Trophoblast cell (in vitro differentiated cells and primary cell): ENCODE measurements around the gene SSBP3.
A peak's percentile ranks its signal among the peaks of the same experiment; 100 is the strongest.

Experiments
- DNase-seq, 2 donors: peaks; one replicate each; pipeline ENCODE4 v3.0.0-alpha.2; 2016
- H2AFZ ChIP-seq: 2 replicates; pipeline ENCODE4 v1.6.1; 2013; ENCODE audit warnings: low read length, moderate library complexity, mild to moderate bottlenecking; ENCODE audit not compliant: insufficient read depth, poor library complexity
- H2AK5ac ChIP-seq: 2 replicates; pipeline ENCODE4 v1.6.1; 2013; ENCODE audit warnings: mild to moderate bottlenecking, low read length
- H2BK120ac ChIP-seq: 2 replicates; pipeline ENCODE4 v1.6.1; 2013; ENCODE audit warnings: low read length, mild to moderate bottlenecking, moderate library complexity; ENCODE audit not compliant: insufficient read depth, poor library complexity
- H2BK12ac ChIP-seq: 2 replicates; pipeline ENCODE4 v1.6.1; 2013; ENCODE audit warnings: mild to moderate bottlenecking, low read length, moderate library complexity
- H2BK5ac ChIP-seq: 2 replicates; pipeline ENCODE4 v1.6.1; 2013; ENCODE audit warnings: low read length, low read depth, moderate library complexity, mild to moderate bottlenecking; ENCODE audit not compliant: poor library complexity
- H3K14ac ChIP-seq: 2 replicates; pipeline ENCODE4 v1.6.1; 2013; ENCODE audit warnings: mild to moderate bottlenecking, low read length
- H3K18ac ChIP-seq: 2 replicates; pipeline ENCODE4 v1.6.1; 2013; ENCODE audit warnings: mild to moderate bottlenecking, low read length
- H3K23ac ChIP-seq: 2 replicates; pipeline ENCODE4 v1.6.1; 2013; ENCODE audit warnings: low read length
- H3K27ac ChIP-seq: 2 replicates; pipeline ENCODE4 v1.5.1; 2013; ENCODE audit warnings: low read depth, mild to moderate bottlenecking, inconsistent platforms, low read length, moderate library complexity
- H3K27me3 ChIP-seq: 2 replicates; pipeline ENCODE4 v1.6.1; 2013; ENCODE audit warnings: inconsistent platforms, mild to moderate bottlenecking, low read length, moderate library complexity; ENCODE audit not compliant: insufficient read depth
- H3K36me3 ChIP-seq, 2 experiments: 1 replicate in 1 of 2; 2 replicates in 1 of 2; pipeline ENCODE4 v1.6.1; 2013; ENCODE audit warnings: low read length in 2 of 2, mild to moderate bottlenecking in 2 of 2, moderate library complexity in 1 of 2; ENCODE audit not compliant: insufficient read depth in 2 of 2, control insufficient read depth in 1 of 2
- H3K4ac ChIP-seq: 2 replicates; pipeline ENCODE4 v1.6.1; 2013; ENCODE audit warnings: low read depth, mild to moderate bottlenecking, low read length, moderate library complexity
- H3K4me1 ChIP-seq, 2 experiments: 1 replicate in 1 of 2; 2 replicates in 1 of 2; pipeline ENCODE4 v1.6.1; 2013; ENCODE audit warnings: low read length in 2 of 2, mild to moderate bottlenecking in 2 of 2, moderate library complexity in 1 of 2; ENCODE audit not compliant: insufficient read depth in 2 of 2, control insufficient read depth in 1 of 2
- H3K4me2 ChIP-seq: 2 replicates; pipeline ENCODE4 v1.6.1; 2013; ENCODE audit warnings: inconsistent platforms, mild to moderate bottlenecking, low read length, moderate library complexity
- H3K4me3 ChIP-seq: 2 replicates; pipeline ENCODE4 v1.5.1; 2013; ENCODE audit warnings: mild to moderate bottlenecking, low read depth, low read length, inconsistent platforms
- H3K79me1 ChIP-seq: one replicate; pipeline ENCODE4 v1.6.1; 2013; ENCODE audit warnings: low read length
- H3K79me2 ChIP-seq: 2 replicates; pipeline ENCODE4 v1.6.1; 2013; ENCODE audit warnings: low read length, mild to moderate bottlenecking; ENCODE audit not compliant: control insufficient read depth, insufficient read depth, poor library complexity
- H3K9ac ChIP-seq: 2 replicates; pipeline ENCODE4 v1.6.1; 2013; ENCODE audit warnings: mild to moderate bottlenecking, low read length
- H3K9me3 ChIP-seq: 2 replicates; pipeline ENCODE4 v1.6.1; 2013; ENCODE audit warnings: low read depth, mild to moderate bottlenecking, control low read depth, inconsistent platforms, low read length; ENCODE audit not compliant: insufficient read depth
- H4K12ac ChIP-seq: 2 replicates; pipeline ENCODE4 v1.6.1; 2013; ENCODE audit warnings: low read depth, mild to moderate bottlenecking, low read length, moderate library complexity
- H4K8ac ChIP-seq: 2 replicates; pipeline ENCODE4 v1.6.1; 2013; ENCODE audit warnings: low read depth, mild to moderate bottlenecking, low read length, moderate library complexity
- H4K91ac ChIP-seq: one replicate; pipeline ENCODE4 v1.6.1; 2013; ENCODE audit warnings: low read depth, mild to moderate bottlenecking, low read length, moderate library complexity
- WGBS: extraction: QIAGEN DNeasy Blood & Tissue Kit; methylation state at CpG from one replicate; pipeline ENCODE4 v1.1.7; 2013; ENCODE audit warnings: missing lambda C conversion rate; ENCODE audit not compliant: insufficient read length, insufficient coverage; ENCODE audit errors: extremely low coverage; 5-methylcytosine and 5-hydroxymethylcytosine counted together

SSBP3 gene

GRCh38 chr1:54311506-54311905 is 94.7 kb downstream of the SSBP3 start:
- Histone ChIP-seq H4K91ac (no peak overlapping the region), H2BK120ac (no peak overlapping the region), H3K4me2 (no peak overlapping the region), H2BK5ac (no peak overlapping the region), H3K36me3 (peaks cover 4 to 11% of the 10 kb centered on the region in 2 experiments), H3K14ac (no peak overlapping the region), H3K23ac (no peak overlapping the region), H3K4me1 (peaks cover 27 to 31% of the 10 kb centered on the region in 2 experiments), H3K18ac (no peak overlapping the region), H3K4me3 (no peak overlapping the region), H2AFZ (no peak overlapping the region), H4K8ac (no peak overlapping the region), H3K9ac (no peak overlapping the region), H3K4ac (no peak overlapping the region), H3K27me3 (no peaks in the 10 kb centered on the region), H2AK5ac (no peak overlapping the region), H3K27ac (peak overlapping the region; percentile 2), H3K79me2 (peaks cover 15% of the 10 kb centered on the region), H3K9me3 (no peaks in the 10 kb centered on the region), H3K79me1 (peaks cover 3% of the 10 kb centered on the region), H2BK12ac (no peak overlapping the region), H4K12ac (no peak overlapping the region)
- DNase-seq: no peak
- WGBS: no CpG with 5 or more reads among the region's 7 CpGs

- no peaks in the 10 kb centered on the region for H3K9me3 ChIP-seq
- no peak overlapping the region for H3K9ac ChIP-seq
- H3K36me3 ChIP-seq: peaks cover 4 to 11% of the 10 kb centered on the region in 2 experiments
- H3K79me1 ChIP-seq: peaks cover 3% of the 10 kb centered on the region
- peaks cover 27 to 31% of the 10 kb centered on the region in 2 experiments for H3K4me1 ChIP-seq
- H4K8ac ChIP-seq: no peak overlapping the region
- H3K23ac ChIP-seq: no peak overlapping the region
- H2AFZ ChIP-seq: no peak overlapping the region
- no peak overlapping the region for H3K4ac ChIP-seq
- no peak overlapping the region for H2AK5ac ChIP-seq
- H3K4me3 ChIP-seq: no peak overlapping the region
- H2BK120ac ChIP-seq: no peak overlapping the region
- H3K14ac ChIP-seq: no peak overlapping the region
- no peak overlapping the region for H4K12ac ChIP-seq
- no peak overlapping the region for H3K18ac ChIP-seq
- no CpG with 5 or more reads among the region's 12 CpGs for WGBS
- H2BK5ac ChIP-seq: no peak overlapping the region
- H4K91ac ChIP-seq: no peak overlapping the region
- DNase-seq: peak in 1 of 2 donors; percentile 58
- H3K27ac ChIP-seq: no peak overlapping the region
- H3K27me3 ChIP-seq: no peaks in the 10 kb centered on the region
- peaks cover 15% of the 10 kb centered on the region for H3K79me2 ChIP-seq
- no peak overlapping the region for H3K4me2 ChIP-seq
- H2BK12ac ChIP-seq: no peak overlapping the region
Measured at GRCh38 chr1:54310439-54311328, 95.5 kb downstream of the SSBP3 start.

GRCh38 chr1:54309631-54310366 is 96.4 kb downstream of the SSBP3 start:
- Histone ChIP-seq H3K4ac (peak overlapping the region; percentile 59), H2BK120ac (no peak overlapping the region), H2BK12ac (peak overlapping the region; percentile 41), H3K36me3 (peaks cover 4 to 7% of the 10 kb centered on the region in 2 experiments), H3K4me2 (no peak overlapping the region), H3K27ac (no peak overlapping the region), H3K14ac (no peak overlapping the region), H2BK5ac (no peak overlapping the region), H3K79me2 (peaks cover 14% of the 10 kb centered on the region), H3K4me1 (peaks cover 25 to 27% of the 10 kb centered on the region in 2 experiments), H3K9me3 (no peaks in the 10 kb centered on the region), H4K91ac (no peak overlapping the region), H3K18ac (no peak overlapping the region), H4K12ac (peak overlapping the region; percentile 12), H2AK5ac (no peak overlapping the region), H3K27me3 (no peaks in the 10 kb centered on the region), H4K8ac (no peak overlapping the region), H3K4me3 (no peak overlapping the region), H3K79me1 (peaks cover 3% of the 10 kb centered on the region), H3K9ac (no peak overlapping the region), H2AFZ (no peak overlapping the region), H3K23ac (no peak overlapping the region)
- WGBS: no CpG with 5 or more reads among the region's 19 CpGs
- DNase-seq: no peak

- Histone ChIP-seq H3K23ac (no peak overlapping the region), H2BK5ac (no peak overlapping the region), H2AFZ (no peak overlapping the region), H4K8ac (no peak overlapping the region), H3K4me1 (peaks cover 10 to 13% of the 10 kb centered on the region in 2 experiments), H3K9ac (no peak overlapping the region), H3K27ac (no peak overlapping the region), H4K91ac (no peak overlapping the region), H3K4me3 (no peak overlapping the region), H3K79me2 (peaks cover 14% of the 10 kb centered on the region), H3K79me1 (no peaks in the 10 kb centered on the region), H2AK5ac (no peak overlapping the region), H3K4ac (peak overlapping the region; percentile 21), H3K36me3 (peaks cover 6 to 7% of the 10 kb centered on the region in 2 experiments), H2BK120ac (no peak overlapping the region), H3K27me3 (no peaks in the 10 kb centered on the region), H4K12ac (no peak overlapping the region), H3K9me3 (no peaks in the 10 kb centered on the region), H3K4me2 (no peak overlapping the region), H3K18ac (no peak overlapping the region), H2BK12ac (no peak overlapping the region), H3K14ac (no peak overlapping the region)
- no peak for DNase-seq
- WGBS: no CpG with 5 or more reads among the region's 3 CpGs
Measured at GRCh38 chr1:54307305-54307704, 98.9 kb downstream of the SSBP3 start.
